ENCODE results near the gene SPATA16.

DNA sequence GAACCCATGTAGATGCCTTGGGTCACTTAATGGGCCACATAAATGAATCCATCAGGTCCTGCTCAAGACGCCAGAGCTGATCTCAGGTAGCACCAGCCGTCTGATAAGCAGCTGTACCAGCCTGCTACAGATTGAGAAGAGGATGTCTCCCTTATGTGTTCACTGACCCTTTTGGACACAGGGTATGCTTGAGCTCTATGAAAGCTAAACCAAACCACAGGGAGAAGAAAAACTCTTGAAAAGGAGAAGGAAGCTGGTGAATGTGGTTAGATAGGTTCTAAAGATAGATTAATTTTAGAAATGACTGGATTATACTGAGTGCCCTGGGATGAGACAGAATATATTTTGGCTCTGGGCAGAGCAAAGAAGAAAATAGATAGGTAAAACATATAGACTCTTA is 187.5 kb downstream of the SPATA16 start:
- TF ChIP-seq, protein P1, sequence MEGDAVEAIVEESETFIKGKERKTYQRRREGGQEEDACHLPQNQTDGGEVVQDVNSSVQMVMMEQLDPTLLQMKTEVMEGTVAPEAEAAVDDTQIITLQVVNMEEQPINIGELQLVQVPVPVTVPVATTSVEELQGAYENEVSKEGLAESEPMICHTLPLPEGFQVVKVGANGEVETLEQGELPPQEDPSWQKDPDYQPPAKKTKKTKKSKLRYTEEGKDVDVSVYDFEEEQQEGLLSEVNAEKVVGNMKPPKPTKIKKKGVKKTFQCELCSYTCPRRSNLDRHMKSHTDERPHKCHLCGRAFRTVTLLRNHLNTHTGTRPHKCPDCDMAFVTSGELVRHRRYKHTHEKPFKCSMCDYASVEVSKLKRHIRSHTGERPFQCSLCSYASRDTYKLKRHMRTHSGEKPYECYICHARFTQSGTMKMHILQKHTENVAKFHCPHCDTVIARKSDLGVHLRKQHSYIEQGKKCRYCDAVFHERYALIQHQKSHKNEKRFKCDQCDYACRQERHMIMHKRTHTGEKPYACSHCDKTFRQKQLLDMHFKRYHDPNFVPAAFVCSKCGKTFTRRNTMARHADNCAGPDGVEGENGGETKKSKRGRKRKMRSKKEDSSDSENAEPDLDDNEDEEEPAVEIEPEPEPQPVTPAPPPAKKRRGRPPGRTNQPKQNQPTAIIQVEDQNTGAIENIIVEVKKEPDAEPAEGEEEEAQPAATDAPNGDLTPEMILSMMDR (IDR thresholded peaks at IDR 0.05): no peak
- no peak for TF ChIP-seq POLR2A (IDR thresholded peaks at IDR 0.05)
